ENCODE measurements around the gene OPRD1.

DNA sequence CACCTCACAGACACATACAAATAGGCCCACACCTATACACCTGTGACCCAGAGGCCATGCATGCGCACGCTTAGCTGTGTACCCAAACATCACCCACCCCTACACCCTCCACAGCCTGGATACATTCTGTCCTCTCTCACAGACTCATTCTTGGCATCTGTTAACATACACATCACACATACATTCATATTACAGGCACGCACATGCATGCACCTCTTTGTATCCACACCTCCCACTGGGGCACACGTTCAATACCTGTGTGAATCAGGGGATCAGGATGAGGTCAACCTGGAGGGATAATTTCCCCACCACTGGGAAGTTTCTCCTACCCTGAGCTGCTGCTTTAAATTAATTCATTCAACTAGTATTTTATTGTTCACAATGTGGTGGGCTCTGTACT lies 66.8 kb downstream of the OPRD1 start:
- no peak for TF ChIP-seq POLR2AphosphoS5 (IDR thresholded peaks at IDR 0.05; ENCODE audit: low read depth, low read length)
- TF ChIP-seq POLR2A (IDR thresholded peaks at IDR 0.05; ENCODE audit: low read depth, low read length), result no peak
